Glomerular visceral epithelial cell (primary cell): ENCODE results near the gene RHOBTB1.
A peak's percentile ranks its signal among the peaks of the same experiment; 100 is the strongest.
"Not testable (repeated sequence)": the region's sequence is repeated elsewhere in the genome, so short reads cannot be mapped to it uniquely, and the experiment has no call there.

ENCODE experiments used
- DNase-seq: peaks from one replicate; pipeline ENCODE4 v3.0.0-alpha.2; 2016; ENCODE audit errors: extremely low spot score

Gene RHOBTB1

GRCh38 chr10:60906825-60907224 lies 37.2 kb downstream of the RHOBTB1 start:
- not testable (repeated sequence) for DNase-seq

GRCh38 chr10:60906411-60906810 lies 37.6 kb downstream of the RHOBTB1 start:
- no peak for DNase-seq

GRCh38 chr10:60905580-60905979 lies 38.4 kb downstream of the RHOBTB1 start:
- DNase-seq: no peak

- DNase-seq: no peak
These were observed 40.9 kb downstream of the RHOBTB1 start for GRCh38 chr10:60903096-60903495.

GRCh38 chr10:60901561-60902235 lies 42.3 kb downstream of the RHOBTB1 start:
- no peak for DNase-seq

GRCh38 chr10:60899266-60899665 lies 44.7 kb downstream of the RHOBTB1 start:
- no peak for DNase-seq

- no peak for DNase-seq
These were observed 45.7 kb downstream of the RHOBTB1 start for GRCh38 chr10:60898321-60898720.

GRCh38 chr10:60896810-60897209 lies 47.2 kb downstream of the RHOBTB1 start:
- no peak for DNase-seq

GRCh38 chr10:60896033-60896432 lies 48.0 kb downstream of the RHOBTB1 start:
- no peak for DNase-seq

- DNase-seq: no peak
These were observed 49.2 kb downstream of the RHOBTB1 start for GRCh38 chr10:60894786-60895185.

GRCh38 chr10:60893231-60893630 lies 50.8 kb downstream of the RHOBTB1 start:
- no peak for DNase-seq

- DNase-seq: no peak
These were observed 51.4 kb downstream of the RHOBTB1 start for GRCh38 chr10:60892571-60892970.

GRCh38 chr10:60890811-60891210 lies 53.2 kb downstream of the RHOBTB1 start:
- no peak for DNase-seq

GRCh38 chr10:60883187-60883586 lies 60.8 kb downstream of the RHOBTB1 start:
- DNase-seq: peak; percentile 26

- peak; percentile 19 for DNase-seq
These were observed 65.8 kb downstream of the RHOBTB1 start for GRCh38 chr10:60878224-60878623.

- no peak for DNase-seq
These were observed 66.2 kb downstream of the RHOBTB1 start for GRCh38 chr10:60877777-60878120.

GRCh38 chr10:60877061-60877776 lies 66.8 kb downstream of the RHOBTB1 start:
- DNase-seq: no peak

GRCh38 chr10:60873758-60874157 lies 70.2 kb downstream of the RHOBTB1 start:
- DNase-seq: no peak

- DNase-seq: no peak
These were observed 71.5 kb downstream of the RHOBTB1 start for GRCh38 chr10:60872451-60872850.

GRCh38 chr10:60871215-60871614 lies 72.8 kb downstream of the RHOBTB1 start:
- no peak for DNase-seq

GRCh38 chr10:60870803-60871202 lies 73.2 kb downstream of the RHOBTB1 start:
- no peak for DNase-seq

- DNase-seq: no peak
These were observed 73.6 kb downstream of the RHOBTB1 start for GRCh38 chr10:60870416-60870728.

GRCh38 chr10:60869652-60870415 lies 74.2 kb downstream of the RHOBTB1 start:
- DNase-seq: no peak
